GM18505 (cell line): ENCODE measurements around the gene TRABD2A.
"Not testable (repeated sequence)": the region's sequence is repeated elsewhere in the genome, so short reads cannot be mapped to it uniquely, and the experiment has no call there.

ENCODE experiments used
- ATAC-seq: cut with Tn5 transposase; IDR thresholded peaks from one replicate; pipeline ENCODE4 v1.9.1; 2021; ENCODE audit not compliant: unreplicated experiment
- POLR2A ChIP-seq: IDR thresholded peaks from 4 replicates; pipeline ENCODE4 v1.6.1; 2011; ENCODE audit warnings: borderline replicate concordance; ENCODE audit not compliant: insufficient read depth, insufficient read length; ENCODE audit errors: extremely low read depth

The TRABD2A gene

GRCh38 chr2:84792856-84793522 is 87.9 kb downstream of the TRABD2A start:
- ATAC-seq, result no peak
- no peak for TF ChIP-seq POLR2A

- no peak for ATAC-seq
- no peak for TF ChIP-seq POLR2A
Observed at GRCh38 chr2:84788498-84788897, 92.4 kb downstream of the TRABD2A start.

DNA sequence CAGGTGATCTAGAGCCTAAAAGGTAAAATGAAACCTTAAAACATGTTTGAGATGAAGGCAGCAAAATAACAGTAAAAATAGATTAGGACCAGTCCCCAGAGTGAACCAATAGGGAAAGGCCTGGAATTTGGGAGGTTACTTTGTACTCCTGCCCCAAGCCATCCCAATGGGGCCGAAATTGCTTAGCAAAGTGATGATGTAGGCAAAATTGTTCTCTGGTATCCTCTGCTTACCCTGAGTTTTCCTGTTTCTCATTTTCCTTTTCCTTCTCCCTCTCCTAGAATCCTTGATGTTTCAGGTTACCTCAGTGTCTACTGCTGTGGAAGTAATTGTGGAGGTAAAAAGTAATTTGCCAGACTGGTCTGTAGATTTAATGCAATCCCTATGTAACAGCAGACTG is 92.9 kb downstream of the TRABD2A start:
- TF ChIP-seq POLR2A, result no peak
- ATAC-seq, result no peak

DNA sequence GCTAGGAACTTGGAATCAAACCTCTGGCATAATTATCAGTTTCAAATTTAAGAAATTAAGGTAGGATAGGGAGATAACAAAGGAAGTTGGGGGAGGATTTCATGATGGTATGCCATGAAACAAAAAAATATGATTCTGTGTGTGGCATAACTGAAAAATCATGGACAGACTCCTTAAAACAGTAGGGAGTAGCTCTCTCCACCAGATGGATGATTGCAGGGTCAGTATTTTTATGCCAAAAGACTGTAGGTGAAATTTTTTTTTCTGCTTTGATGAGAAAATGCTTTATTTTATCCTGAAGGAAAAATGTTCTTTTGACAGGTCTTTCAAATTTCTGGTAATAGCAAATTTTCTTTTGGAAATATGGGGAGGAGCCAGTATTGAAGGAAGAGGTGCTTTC is 94.3 kb downstream of the TRABD2A start:
- no peak for ATAC-seq
- TF ChIP-seq POLR2A, result no peak

DNA sequence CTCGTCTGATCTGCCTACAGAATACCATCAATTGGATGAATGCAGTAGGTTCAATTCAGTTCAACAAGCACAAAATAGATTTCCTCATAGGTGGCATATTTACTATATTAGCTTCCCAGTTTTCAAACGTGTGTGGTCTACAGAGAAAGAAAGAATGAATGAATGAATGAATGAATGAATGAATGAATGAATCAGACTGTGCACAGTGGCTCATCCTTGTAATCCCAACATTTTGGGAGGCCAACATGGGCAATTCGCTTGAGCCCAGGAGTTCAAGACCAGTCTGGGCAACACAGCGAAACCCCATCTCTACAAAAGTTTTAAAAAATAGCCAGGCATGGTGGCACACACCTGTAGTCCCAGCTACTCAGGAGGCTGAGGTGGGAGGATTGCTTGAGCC is 94.9 kb downstream of the TRABD2A start:
- TF ChIP-seq POLR2A, result no peak
- ATAC-seq, result no peak

DNA sequence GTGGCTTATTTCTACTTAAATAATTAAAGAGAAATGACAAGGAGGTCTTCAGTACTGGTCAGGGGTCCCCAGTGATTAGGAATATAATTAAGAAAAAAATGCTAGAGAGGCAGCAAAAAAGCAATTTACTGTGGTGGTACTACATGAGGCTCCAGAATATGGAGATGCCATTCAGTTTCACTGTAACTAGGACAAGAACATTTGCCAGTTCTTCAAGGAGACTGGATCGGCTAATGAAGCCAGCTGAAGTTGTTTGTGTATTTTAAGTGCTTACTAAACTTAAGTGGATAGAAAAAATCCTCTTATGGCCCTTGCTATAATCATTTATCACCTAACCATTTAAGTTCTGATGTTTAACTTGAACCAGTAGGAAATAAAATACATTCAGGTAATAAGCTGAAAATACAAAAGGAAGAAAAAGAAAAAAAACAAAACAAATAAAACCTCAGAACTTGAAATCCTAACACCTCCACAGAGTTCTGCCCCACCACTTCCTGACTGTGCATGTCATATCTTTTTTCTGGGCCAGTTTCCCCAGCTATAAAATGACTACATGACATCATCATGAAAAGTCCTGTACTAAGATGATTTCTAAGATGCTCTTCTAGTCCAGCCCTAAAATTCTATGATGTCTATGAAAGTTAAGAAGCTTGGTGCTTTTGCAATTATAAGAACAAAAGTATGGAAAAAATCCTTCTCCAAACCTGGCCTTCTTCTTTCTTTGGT is 98.0 kb downstream of the TRABD2A start:
- no peak for TF ChIP-seq POLR2A
- no peak for ATAC-seq

DNA sequence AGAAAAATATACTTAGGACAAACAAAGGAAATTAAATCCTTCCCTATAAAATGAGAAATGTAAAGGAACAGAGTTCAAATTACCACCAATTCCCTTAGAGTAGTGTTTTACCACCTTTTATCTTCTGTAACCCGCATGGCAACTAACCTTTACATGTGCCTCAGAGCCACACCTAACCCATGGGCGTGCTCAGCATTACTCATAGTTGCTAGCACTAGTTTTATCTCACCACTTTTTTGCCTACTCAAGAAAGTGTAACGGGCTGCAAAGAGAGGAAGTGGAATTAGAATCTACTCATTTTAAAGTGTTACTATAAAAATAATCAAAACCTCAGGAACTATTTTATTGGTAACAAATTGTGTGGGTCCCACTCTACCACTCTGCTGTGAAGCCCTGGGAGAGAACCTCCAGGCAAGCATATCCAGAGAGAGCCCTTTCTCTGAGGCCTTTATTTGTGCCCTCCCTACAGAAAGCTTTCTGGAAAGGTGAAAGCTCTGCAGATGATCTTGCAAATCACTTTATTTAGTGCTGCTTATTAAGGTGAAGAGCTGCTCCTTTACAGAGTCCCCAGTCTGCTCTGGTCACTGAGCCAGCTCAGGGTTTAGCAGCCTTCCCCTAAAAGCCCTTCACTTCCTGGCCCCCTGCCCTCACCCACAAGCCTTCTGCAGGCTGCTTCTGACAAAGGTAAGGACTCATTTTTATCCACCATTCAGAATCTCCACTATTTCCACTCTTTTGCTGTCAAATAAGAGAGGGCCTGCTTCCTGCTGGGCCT is 98.8 kb downstream of the TRABD2A start:
- no peak for TF ChIP-seq POLR2A
- ATAC-seq, result peak; percentile 95

DNA sequence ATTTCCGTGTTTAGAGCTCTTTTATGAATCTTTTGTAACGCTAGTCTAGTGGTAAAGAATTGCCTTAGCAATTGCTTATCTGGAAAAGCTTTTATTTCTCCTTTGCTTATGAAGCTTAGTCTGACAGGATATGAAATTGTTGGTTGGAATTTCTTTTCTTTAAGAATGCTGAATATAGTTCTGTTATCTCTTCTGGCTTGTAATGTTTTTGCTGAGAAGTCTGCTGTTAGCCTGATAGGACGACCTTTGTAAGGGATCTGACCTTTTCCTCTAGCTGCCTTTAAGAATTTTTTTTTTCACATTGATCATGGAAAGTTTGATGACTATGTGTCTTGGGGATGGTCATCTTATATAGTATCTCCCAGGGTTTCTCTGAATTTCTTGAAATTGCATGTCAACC is 101.1 kb downstream of the TRABD2A start:
- TF ChIP-seq POLR2A, result no peak
- no peak for ATAC-seq

GRCh38 chr2:84778911-84779690 is 101.8 kb downstream of the TRABD2A start:
- TF ChIP-seq POLR2A, result no peak
- ATAC-seq, result no peak

GRCh38 chr2:84776011-84776410 is 104.9 kb downstream of the TRABD2A start:
- no peak for TF ChIP-seq POLR2A
- no peak for ATAC-seq

DNA sequence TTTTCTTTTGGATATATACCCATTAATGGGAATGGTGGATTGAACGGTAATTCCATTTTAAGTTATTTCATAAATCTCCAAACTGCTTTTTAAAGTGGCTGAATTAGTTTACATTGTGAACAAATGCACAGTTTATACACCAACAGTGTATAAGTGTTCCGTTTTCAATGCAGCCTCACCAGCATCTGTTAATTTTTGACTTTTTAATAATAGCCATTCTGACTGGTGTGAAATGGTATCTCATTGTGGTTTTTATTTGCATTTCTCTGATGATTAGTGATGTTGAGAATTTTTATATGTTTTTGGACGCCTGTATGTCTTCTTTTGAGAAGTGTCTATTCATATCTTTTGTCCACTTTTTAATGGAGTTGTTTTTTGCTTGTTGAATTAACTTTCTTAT is 107.3 kb downstream of the TRABD2A start:
- not testable (repeated sequence) for ATAC-seq
